Fibroblast of lung (primary cell): ENCODE data around the gene PCSK4.

Experiments used
- CTCF ChIP-seq, 2 donors: IDR thresholded peaks in 1 of 2; conservative IDR thresholded peaks in 1 of 2; 1 replicate in 1 of 2; 2 replicates in 1 of 2; pipeline ENCODE4 v1.5.1; 2011 to 2012; ENCODE audit warnings: low read length in 2 of 2, control low read depth in 1 of 2, inconsistent platforms in 1 of 2, low read depth in 1 of 2, mild to moderate bottlenecking in 1 of 2
- EZH2 ChIP-seq: IDR thresholded peaks from 2 replicates; pipeline ENCODE4 v1.5.1; 2012; ENCODE audit warnings: low read length, control low read depth, mild to moderate bottlenecking; ENCODE audit errors: missing control alignments

GRCh38 chr19:1455002-1455335, 35.2 kb downstream of the PCSK4 start:
- TF ChIP-seq CTCF (conservative IDR thresholded peaks at IDR 0.05 in 1 of 2, IDR thresholded peaks at IDR 0.05 in 1 of 2; ENCODE audit: low read depth in 1 of 2, low read length in 2 of 2) (no peak), EZH2 (no peak)
